ENCODE measurements around the gene SELENOO. TPM values are rescaled to one million over a fixed set of nuclear protein-coding genes. Genes with fewer than 3 reads are reported as not detected.
"Not testable (repeated sequence)": the region's sequence is repeated elsewhere in the genome, so short reads cannot be mapped to it uniquely, and the experiment has no call there.

The SELENOO gene
- total RNA-seq, 1 donor = 20.7 TPM

- DNase-seq (ENCODE audit: low read depth) = no peak
- no peak for TF ChIP-seq CTCF (IDR thresholded peaks at IDR 0.05; ENCODE audit: insufficient read depth, low read depth, low read length)
- no peak overlapping the region for H3K4me3 ChIP-seq (ENCODE audit: low read depth, low read length)
Observed at GRCh38 chr22:50161508-50162390, 39.1 kb upstream of the SELENOO start.

- TF ChIP-seq CTCF (IDR thresholded peaks at IDR 0.05; ENCODE audit: insufficient read depth, low read depth, low read length) = no peak
- no peak for DNase-seq (ENCODE audit: low read depth)
- H3K4me3 ChIP-seq (ENCODE audit: low read depth, low read length) = no peak overlapping the region
Observed at GRCh38 chr22:50162391-50162956, 38.3 kb upstream of the SELENOO start.

DNA sequence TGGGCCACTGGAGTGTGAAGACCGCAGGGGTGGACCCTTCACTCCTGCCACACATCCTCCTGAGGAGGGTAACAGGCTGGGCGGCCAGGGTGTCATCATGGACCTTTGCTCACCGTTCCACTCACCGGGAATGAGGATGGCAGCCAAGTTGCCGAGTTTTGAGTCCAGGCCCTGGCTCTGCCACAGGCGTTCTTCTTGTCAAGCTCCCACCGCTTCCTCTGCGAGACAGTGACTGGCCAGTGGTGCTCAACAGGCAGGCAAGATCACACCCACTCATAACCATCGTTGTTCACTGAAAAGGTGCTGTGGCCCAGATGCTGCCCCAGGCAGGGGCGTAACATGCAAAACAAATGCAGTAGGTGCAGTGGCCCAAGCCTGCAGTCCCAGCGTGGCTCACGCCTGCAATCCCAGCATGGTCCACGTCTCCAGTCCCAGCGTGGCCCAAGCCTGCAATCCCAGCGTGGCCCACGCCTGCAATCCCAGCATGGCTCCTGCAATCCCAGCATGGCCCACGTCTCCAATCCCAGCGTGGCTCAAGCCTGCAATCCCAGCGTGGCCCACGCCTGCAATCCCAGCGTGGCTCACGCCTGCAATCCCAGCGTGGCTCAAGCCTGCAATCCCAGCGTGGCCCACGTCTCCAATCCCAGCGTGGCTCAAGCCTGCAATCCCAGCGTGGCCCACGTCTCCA is 35.2 kb upstream of the SELENOO start:
- no peak for DNase-seq (ENCODE audit: low read depth)
- TF ChIP-seq CTCF (IDR thresholded peaks at IDR 0.05; ENCODE audit: insufficient read depth, low read depth, low read length) = no peak
- H3K4me3 ChIP-seq (ENCODE audit: low read depth, low read length) = no peak overlapping the region

DNA sequence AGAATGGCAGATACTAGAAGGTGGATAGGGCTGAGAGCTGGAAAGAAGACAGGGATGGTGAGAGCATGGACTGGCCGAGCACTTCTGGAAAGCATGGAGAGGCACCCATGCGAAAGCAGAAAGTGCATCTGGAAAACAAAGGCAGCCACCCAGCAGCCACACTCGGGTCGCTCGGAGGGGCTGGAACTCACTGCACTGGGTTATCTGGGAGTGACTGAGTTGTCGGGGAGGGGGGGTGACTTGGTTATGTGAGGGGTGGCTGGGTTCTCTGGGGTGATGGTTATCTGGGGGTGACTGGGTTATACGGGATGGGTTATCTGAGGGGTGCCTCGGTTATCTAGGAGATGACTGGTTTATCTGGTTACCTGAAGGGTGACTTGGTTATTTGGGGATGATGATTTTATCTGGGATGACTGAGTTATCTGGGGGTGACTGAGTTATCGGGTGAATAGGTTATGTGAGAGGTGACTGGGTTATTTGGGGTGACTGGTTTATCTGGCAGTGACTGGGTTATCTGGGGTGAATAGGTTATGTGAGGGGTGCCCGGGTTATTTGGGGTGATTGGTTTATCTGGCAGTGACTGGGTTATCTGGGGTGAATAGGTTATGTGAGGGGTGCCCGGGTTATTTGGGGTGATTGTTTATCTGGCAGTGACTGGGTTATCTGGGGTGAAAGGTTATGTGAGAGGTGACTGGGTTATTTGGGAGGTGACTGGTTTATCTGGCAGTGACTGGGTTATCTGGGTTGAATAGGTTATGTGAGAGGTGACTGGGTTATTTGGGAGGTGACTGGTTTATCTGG is 32.9 kb upstream of the SELENOO start:
- no peak for TF ChIP-seq CTCF (IDR thresholded peaks at IDR 0.05; ENCODE audit: insufficient read depth, low read depth, low read length)

DNA sequence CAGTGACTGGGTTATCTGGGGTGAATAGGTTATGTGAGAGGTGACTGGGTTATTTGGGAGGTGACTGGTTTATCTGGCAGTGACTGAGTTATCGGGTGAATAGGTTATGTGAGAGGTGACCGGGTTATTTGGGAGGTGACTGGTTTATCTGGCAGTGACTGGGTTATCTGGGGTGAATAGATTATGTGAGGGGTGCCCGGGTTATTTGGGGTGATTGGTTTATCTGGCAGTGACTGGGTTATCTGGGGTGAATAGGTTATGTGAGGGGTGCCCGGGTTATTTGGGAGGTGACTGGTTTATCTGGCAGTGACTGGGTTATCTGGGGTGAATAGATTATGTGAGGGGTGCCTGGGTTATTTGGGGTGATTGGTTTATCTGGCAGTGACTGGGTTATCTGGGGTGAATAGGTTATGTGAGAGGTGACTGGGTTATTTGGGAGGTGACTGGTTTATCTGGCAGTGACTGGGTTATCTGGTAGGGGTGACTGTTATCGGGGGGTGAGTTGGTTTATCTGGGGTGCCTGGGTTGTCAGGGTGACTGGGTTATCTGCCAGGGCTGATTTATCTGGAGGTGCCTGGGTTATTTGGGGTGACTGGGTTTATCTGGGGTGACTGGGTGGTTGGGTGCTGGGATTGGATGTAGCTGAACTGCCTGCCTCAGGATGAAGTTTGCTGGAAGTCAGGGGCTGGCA is 32.2 kb upstream of the SELENOO start:
- not testable (repeated sequence) for DNase-seq (ENCODE audit: low read depth)

More for the DNA sequence above, 32.9 kb upstream of the SELENOO start:
- H3K4me3 ChIP-seq (ENCODE audit: low read depth, low read length) = no peak overlapping the region
- DNase-seq (ENCODE audit: low read depth) = no peak

GRCh38 chr22:50169181-50169759 is 31.5 kb upstream of the SELENOO start:
- TF ChIP-seq CTCF (IDR thresholded peaks at IDR 0.05; ENCODE audit: insufficient read depth, low read depth, low read length) = no peak
- no peak overlapping the region for H3K4me3 ChIP-seq (ENCODE audit: low read depth, low read length)
- DNase-seq (ENCODE audit: low read depth) = no peak

More for the DNA sequence above, 32.2 kb upstream of the SELENOO start:
- not testable (repeated sequence) for H3K4me3 ChIP-seq (ENCODE audit: low read depth, low read length)
